ENCODE data around the gene SETD1B. TPM values are rescaled to one million over a fixed set of nuclear protein-coding genes. Genes with fewer than 3 reads are reported as not detected.

The SETD1B gene
- total and polyA plus RNA-seq, 2 donors (not counting 1 experiment from before 2014, with no cell fraction given), result 7.9 to 61.4 TPM

DNA sequence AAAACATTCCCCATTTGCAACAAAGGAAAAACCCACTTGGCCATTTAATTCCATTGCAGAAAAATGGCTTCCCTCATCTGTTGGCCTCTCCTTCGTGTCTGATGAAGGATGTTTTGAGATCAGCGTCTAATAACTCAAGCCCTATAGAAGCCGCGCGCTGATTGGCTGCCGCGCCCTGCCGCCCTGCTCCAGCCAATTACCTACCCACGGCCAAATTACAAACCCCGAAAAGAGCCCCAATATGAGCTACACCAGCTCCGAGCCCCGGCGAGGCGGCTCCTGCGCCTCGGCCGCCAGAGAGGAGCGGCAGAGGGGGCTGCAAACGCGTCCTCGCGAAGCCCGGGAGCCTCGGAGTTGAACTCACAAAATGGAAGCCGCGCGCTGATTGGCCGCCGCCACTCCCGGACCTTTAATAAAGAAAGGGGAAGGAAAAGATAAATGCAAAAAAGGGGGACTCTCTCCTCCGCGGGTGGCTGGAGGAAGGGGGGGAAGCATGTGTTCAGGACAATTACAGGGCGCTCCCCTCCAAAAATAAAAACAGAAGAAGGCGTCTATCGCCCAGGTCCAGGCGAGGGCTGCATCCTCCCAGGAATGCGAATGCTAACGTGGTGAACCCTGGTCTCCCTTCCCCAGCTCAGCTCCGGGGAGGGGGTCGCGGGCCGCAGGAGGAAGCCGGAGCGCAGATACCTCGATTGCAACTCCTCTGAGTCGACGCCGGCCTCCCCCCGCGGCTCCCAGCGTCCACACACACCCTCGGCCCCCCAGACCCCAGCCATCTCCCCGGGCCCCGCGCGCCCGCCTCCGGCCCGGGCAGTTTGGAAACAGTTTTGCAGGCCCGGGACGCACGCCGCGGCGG is 738 bp upstream of the SETD1B start:
- ATAC-seq (ENCODE audit: low read depth) (peak; percentile 51), DNase-seq (peak; percentile 98)
- intact Hi-C loops (cut with micrococcal nuclease), result loop anchor here (1.0 to 10.0 kb wide), 6 partner anchors 8 to 702 kb away; partner anchors contain the start of gene ZCCHC8
- Histone ChIP-seq H3K79me2 (ENCODE audit: control insufficient read depth, insufficient read depth, low read length) (peaks cover 66% of the 10 kb centered on the region), H3K27ac (ENCODE audit: low read length in 2 of 2) (peak overlapping the region; percentile 97), H3K4me3 (ENCODE audit: control extremely low read depth in 1 of 5, extremely low read depth in 1 of 5, insufficient read depth in 1 of 5, low read depth in 2 of 5, low read length in 4 of 5) (peak overlapping the region; percentile 79 to 95 (median 89)), H3K4me2 (replicated peaks; ENCODE audit: low read depth, low read length, poor library complexity, severe bottlenecking) (peak overlapping the region; percentile 94), H3K4me1 (ENCODE audit: control insufficient read depth in 2 of 2, insufficient read depth in 2 of 2, low read length in 2 of 2) (peaks cover 33 to 53% of the 10 kb centered on the region in 2 donors), H3K27me3 (replicated peaks in 1 of 4; ENCODE audit: control extremely low read depth in 1 of 4, control insufficient read depth in 3 of 4, insufficient read depth in 4 of 4, low read length in 3 of 4) (no peaks in the 10 kb centered on the region), H3K9me3 (ENCODE audit: control extremely low read depth in 1 of 3, control insufficient read depth in 2 of 3, insufficient read depth in 1 of 3, low read length in 2 of 3) (no peaks in the 10 kb centered on the region), H4K20me1 (ENCODE audit: control insufficient read depth, insufficient read depth, low read length, poor library complexity, severe bottlenecking) (peaks cover 30% of the 10 kb centered on the region), H3K9ac (ENCODE audit: low read length) (peak overlapping the region; percentile 85), H2AFZ (ENCODE audit: insufficient read depth, low read depth, low read length, poor library complexity, severe bottlenecking) (peak overlapping the region; percentile 90), H3K36me3 (replicated peaks in 1 of 2; ENCODE audit: control extremely low read depth in 1 of 2, control insufficient read depth in 1 of 2, extremely low read depth in 1 of 2, insufficient read depth in 2 of 2, low read length in 1 of 2) (peaks cover 3 to 28% of the 10 kb centered on the region in 2 experiments)
- ChIA-PET POLR2A (interaction anchor here (0.6 to 13.7 kb wide), 11 partner anchors 8 to 423 kb away, joined by 3 to 267 read pairs (median 4); partner anchors contain the start of genes DIABLO, PSMD9, RHOF and RNF34), CTCF (interaction anchor here (0.6 to 33.5 kb wide), 4 partner anchors 0 to 388 kb away, joined by 3 to 1947 read pairs (median 976); partner anchors contain the start of genes RHOF and SETD1B)
- TF ChIP-seq, protein P1, sequence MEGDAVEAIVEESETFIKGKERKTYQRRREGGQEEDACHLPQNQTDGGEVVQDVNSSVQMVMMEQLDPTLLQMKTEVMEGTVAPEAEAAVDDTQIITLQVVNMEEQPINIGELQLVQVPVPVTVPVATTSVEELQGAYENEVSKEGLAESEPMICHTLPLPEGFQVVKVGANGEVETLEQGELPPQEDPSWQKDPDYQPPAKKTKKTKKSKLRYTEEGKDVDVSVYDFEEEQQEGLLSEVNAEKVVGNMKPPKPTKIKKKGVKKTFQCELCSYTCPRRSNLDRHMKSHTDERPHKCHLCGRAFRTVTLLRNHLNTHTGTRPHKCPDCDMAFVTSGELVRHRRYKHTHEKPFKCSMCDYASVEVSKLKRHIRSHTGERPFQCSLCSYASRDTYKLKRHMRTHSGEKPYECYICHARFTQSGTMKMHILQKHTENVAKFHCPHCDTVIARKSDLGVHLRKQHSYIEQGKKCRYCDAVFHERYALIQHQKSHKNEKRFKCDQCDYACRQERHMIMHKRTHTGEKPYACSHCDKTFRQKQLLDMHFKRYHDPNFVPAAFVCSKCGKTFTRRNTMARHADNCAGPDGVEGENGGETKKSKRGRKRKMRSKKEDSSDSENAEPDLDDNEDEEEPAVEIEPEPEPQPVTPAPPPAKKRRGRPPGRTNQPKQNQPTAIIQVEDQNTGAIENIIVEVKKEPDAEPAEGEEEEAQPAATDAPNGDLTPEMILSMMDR (IDR thresholded peaks at IDR 0.05), result no peak
- TF ChIP-seq EZH2 (IDR thresholded peaks at IDR 0.05; ENCODE audit: borderline replicate concordance, insufficient read depth, low read depth, low read length, poor library complexity, severe bottlenecking), result no peak
- Mint-ChIP-seq H3K27ac (peak overlapping the region; percentile 98), H3K4me3 (peak overlapping the region; percentile 90), H3K9me3 (ENCODE audit: insufficient read depth) (no peaks in the 10 kb centered on the region), H3K4me1 (peaks cover 50% of the 10 kb centered on the region), H3K27me3 (no peaks in the 10 kb centered on the region)
- under 1% methylated on average over 51 of the region's 65 CpGs for WGBS (ENCODE audit: insufficient coverage)
